Measurements from ENCODE around the gene FIS1.
"Not testable (repeated sequence)": the region's sequence is repeated elsewhere in the genome, so short reads cannot be mapped to it uniquely, and the experiment has no call there.

The FIS1 gene

DNA sequence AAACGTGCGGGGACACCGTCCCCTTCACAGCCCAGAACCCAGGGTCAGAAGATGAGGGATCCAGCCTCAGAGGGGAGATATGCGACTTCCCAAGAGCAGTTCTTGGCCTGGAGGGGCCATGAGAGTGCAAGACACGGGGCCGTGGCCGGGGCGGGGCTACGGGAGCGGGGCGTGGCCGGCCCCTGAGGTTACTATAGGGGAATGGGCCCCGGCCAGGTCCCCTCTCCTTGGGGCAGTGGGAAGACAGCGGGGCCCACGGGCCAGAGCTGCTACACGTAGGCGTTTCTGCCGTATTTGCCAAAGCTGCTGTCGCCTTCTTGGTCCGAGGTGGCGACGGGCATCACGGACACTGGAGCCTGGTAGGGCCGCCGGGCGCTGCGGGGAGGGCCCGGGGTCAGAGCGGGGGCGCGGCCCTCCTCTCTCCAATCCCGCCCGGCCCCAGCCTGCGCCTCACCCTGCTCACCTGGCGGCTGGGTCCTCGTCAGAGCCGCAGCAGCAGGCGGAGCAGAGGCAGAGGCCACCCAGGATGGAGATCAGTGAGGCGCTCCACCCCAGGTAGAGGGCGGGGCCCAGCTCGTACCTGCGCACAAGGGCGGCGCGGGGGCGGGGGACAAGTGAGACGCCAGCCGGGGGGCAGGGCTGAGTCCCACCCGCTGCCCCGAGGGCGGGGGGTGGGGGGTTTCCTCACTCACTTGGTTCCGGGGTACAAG lies 12.6 kb downstream of the FIS1 start:
- DNase-seq, result no peak

DNA sequence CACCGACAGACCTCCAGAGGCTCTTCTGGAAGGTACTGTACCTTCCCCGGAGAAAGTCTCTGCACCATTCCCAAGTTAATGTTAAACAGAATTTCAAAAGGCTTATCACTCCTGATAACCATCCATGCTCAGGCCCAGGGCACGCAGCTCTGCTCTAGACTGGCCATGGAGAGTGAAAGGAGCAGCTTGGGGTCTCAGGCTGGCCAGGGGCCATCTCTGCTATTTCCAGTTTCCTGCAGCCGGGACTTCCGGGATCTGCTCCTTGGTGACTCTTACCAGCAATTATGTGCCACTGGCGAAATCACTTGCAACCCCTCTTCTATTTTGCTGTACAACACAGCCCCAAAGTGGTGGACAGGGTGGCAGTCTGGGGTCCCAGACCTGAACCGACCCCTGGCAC lies 13.2 kb downstream of the FIS1 start:
- no peak for DNase-seq

DNA sequence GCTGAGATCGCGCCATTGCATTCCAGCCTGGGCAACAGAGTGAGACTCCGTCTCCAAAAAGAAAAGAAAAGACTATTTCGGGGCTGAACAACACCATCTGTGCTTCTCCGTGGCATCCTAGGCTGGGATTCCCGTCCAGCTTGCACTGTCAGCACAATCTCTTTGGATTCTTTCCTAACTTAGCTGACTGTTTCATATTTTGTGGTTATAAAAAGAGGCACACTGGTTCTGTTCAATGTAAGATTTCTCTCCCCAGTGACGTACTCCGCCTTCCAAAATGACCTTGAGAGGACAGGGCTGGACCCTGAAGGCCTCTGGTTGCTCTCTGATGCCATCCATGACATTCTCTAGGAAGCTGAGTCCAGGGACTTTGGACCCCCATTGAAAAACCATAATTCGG lies 18.2 kb downstream of the FIS1 start:
- no peak for DNase-seq

DNA sequence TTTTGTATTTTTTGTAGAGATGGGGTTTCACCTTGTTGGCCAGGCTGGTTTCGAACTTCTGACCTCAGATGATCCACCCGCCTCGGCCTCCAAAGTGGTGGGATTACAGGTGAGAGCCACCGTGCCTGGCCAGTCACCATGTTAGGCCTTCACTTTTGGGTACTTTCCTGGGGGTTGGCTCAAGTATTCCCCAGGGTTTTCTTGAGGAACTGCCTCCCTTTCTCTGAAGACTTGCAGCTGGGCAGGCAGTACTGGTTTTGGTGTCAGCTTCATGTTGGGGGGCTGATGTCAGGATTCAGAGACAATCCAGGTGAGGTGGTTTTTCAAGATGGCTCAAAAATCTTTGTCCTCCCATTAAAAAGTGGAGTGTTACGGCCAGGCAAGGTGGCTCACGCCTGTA lies 19.2 kb downstream of the FIS1 start:
- DNase-seq, result no peak

DNA sequence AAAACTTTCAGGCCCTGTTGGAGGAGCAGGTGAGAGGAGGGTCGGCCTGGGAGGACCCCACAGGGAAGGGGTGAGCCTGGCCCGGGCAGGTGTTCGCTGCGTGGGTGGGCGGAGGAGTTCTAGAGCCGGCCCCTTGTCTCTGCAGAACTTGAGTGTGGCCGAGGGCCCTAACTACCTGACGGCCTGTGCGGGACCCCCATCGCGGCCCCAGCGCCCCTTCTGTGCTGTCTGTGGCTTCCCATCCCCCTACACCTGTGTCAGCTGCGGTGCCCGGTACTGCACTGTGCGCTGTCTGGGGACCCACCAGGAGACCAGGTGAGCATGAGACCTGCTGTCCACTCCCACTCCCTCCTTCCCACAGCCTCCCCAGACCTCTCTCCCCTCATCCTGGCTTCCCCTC lies 21.4 kb downstream of the FIS1 start:
- no peak for DNase-seq

DNA sequence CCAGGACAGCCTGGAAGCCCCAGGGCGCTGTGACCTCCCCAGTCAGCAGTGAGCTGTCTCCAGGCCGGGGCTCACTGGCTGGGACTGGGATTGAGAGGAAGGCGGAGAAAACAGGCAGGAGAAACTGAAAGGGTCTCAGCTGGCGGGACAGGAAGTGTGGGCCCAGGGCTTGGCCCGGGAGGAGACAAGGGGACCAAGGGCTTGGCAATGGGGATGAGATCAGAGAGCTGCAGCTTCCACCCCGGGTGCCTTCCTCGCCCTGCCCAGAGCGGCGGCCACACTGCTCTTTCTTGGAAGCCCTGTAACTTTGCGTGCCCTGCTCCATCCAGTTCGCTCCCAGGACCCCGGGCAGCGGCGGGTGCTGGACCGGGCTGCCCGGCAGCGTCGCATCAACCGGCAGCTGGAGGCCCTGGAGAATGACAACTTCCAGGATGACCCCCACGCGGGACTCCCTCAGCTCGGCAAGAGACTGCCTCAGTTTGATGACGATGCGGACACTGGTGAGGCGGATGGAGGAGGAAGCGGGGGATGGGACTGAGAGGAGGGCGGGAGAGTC lies 22.5 kb downstream of the FIS1 start:
- DNase-seq, result no peak

DNA sequence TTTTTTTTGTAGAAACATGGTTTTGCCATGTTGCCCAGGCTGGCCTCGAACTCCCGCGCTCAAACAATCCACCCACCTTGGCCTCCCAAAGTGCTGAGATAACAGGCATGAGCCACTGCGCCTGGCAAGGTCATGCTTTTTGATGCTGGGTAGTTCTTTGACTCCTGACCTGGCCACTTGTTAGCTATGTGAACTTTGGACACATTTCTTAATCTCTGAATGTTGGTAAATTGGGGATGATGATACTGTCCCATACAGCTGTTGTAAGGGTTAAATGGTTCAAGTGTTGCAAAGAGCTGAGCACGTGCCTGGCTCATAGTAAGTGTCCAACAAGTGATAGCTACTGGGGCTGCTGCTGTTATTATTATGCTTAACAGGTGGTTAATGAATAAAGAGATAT lies 24.6 kb downstream of the FIS1 start:
- no peak for DNase-seq

DNA sequence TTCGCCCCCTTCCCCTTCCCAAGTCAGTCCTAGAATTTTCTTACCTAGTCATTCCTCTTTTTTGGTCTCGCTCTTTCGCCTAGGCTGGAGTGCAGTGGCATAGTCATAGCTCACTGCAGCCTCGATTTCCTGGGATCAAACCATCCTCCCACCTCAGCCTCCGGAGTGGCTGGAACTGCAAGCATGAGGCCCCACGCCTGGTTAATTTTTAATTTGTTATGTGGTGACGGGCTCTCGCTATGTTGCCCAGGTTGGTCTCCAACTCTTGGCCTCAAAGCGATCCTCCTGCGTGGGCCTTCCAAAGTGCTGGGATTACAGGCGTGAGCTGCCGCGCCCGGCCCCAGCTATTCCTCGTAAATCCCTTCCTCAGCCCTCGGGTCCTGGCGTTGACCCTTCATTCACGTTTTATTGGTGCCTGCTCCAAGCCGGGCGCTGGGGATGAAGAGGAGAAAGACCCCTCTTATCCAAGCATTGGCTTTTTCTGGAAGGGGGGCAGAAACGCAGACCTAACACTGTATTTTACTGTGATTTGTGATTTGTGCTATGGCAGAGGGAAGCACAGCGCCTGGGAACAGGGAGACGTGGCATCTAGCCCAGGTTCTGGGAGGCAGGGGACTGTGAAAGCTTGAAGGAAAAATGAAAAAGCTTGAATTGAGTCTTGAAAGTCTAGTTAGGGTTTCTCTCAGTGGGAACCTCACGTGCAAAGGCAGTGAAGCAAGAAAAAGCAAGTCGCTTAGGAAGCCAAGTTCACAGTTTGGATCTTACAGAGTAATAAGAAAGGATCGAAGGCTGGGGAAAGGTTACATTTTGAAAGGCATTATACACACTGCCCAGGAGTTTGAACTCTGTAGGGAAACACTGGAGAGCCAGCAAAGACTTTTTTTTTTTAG lies 26.4 kb downstream of the FIS1 start:
- DNase-seq, result no peak

DNA sequence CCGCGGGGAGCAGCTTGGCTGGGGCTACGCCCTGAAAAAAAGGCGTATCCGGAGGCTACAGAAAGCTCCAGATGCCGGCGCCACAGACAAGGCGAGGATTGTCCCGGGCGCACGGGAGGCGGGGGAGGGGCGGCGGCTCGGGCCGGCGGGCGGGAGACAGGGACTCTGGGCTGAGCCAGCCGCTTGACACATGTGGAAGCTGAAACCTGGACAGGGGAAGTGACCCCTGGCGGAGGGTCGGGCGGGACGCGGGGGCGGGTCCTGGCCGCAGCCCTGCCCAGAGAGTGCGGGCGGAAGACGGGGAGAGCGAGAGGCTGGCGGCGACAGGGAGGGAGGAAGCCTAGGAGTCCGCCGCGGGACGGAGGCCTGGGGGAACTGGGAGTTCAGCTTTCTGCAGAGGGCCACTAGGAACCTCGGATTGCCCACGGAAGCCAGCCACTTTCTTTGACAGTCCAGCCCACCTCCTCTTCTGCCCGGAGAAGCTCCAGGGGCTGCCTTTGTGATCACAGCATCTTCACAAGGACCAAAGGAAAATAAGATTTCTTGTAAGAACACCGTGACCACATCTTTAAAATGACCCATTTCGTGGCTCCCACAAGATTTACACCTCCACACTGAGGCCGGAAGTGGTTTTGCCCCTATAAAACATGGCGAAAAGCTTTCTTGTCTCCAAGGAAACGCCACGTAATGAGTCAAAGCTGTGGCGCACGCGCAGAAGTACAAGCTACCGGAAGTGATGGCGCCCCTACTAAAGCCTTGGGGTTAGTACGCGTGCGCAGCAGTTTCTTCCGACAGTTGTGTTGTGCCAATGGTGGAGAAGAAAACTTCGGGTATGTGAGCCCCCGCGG lies 27.3 kb downstream of the FIS1 start, which contains the start of the genes PLOD3 and ZNHIT1:
PLOD3 (minus strand) TSS at position 194 of the 848 bp plus-strand sequence. CDS start 307 bp downstream, outside the sequence.
ZNHIT1 (plus strand) TSS at position 778 of the 848 bp plus-strand sequence; CDS start at position 809, 31 bp downstream.
- DNase-seq, result peak; percentile 93

DNA sequence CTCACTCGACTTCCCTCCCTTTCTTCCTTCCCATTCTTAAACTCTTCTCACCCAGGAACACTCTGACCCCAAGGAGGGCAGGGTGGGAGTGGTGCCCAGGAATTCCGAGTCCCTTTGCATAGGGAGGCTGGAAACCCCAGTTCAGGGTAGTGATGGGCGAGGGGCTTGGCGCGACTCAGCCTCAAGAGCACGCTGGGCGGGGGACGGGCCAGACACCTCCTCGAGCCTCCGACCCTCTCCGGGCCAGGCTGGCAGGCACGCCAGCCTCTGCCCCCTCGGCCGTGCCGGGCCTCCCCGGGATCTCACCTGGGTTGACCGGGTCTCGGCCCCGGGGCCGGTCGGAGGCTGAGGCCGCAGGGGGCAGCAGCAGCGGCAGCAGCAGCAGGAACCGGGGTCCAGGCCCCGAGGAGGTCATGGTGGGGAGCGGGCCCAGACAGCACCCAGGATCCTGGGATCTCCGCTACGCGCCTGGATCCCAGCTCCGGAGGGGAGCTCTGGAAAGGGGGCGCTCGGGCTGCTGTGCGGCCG lies 28.0 kb downstream of the FIS1 start:
- DNase-seq, result no peak

DNA sequence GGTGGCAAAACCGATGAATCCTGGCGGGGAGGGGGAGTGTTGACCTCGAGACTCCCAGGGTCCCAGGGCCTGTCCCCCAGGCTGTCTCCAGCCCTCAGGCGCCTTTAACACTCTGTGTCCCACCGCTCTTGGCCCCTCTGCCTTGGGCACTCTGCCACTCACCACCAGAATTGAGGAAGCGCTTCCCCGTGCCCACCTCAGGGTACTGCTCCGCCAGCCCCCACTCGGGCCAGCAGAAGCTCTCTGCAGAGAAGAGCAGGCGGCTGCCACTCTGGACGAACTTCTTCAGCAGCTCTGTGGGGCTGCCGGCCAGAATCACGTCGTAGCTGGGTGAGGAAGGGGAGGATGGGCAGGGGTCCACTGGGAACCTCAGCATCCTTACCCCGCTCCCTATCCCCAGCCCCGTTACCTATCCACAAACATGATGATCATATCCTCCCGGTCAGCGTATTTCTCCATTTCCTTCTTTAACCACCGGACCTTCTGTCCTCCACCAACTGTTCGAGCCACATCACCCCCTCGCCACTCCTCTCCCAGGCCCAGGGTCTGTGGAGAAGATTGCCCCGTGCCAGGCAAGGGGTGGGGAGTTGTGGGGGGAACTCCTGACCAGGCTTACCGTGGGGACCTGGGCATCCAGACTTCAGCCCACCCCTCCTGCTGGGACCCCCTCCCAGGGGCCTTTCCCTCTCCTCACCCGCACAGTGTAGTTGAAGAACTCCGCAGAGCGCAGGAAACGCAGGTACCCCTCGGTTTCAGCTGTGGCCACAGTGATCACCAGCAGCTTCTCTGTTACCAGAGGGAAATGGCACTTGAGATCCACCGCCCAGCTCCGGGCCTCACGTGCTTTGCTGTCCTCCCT lies 28.7 kb downstream of the FIS1 start:
- DNase-seq, result no peak

DNA sequence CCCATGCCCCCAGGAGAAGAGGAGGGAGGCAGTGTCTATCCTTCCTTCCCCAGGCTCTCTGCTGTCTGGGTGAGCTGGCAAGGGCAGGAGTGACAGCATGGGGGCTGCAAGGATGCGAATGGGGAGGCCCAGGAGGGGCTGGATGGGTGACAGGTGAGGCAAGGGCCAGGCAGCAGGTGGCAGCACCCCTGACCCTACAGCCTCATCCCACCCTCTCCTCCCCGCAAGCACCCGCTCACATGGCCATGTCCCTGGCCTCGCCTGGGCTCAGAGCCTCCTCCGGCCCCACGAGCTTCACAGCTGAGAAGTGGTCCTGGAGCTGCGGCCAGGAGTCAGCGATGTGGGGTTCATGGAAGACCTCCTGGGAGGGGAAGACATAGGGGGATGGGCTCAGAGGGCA lies 32.9 kb downstream of the FIS1 start:
- DNase-seq, result no peak

DNA sequence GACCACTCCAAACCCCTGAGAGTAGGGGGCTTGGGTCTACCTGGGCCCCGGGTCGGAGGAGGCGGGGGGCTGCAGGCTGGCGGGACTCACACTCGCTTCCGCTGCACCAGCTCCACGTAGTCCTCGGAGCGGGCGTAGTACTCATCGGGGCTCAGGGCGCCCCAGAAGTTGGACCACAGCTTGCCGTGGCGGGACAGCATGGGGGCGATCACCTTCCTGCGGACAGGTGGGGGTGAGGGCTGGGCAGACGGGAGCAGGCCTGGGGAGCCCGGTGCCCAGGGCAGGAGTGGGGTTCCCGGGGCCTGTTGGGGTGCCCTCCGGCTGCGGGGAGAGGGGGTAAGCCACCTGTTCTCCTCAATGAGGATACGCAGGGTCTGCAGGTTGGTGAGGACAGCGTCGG lies 33.4 kb downstream of the FIS1 start:
- no peak for DNase-seq

DNA sequence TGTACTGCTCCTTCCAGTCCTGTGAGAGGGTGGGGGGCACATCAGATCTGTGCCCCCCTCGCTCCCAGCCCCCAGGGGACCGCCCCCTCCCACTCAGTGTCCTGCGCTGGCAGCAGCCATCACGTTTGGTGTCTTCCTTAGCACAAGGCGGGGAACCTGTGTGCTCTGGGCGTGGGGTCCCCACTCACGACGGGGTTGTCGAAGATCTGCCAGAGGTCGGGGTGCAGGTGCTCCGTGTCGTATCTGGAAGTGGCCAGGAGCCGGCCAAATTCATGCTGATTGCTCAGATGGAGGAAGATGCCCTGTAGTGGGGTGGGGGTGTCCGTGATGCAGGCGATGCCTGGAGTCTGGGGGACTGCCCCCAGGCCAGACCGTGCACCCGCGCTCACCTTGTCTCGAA lies 34.7 kb downstream of the FIS1 start:
- no peak for DNase-seq

DNA sequence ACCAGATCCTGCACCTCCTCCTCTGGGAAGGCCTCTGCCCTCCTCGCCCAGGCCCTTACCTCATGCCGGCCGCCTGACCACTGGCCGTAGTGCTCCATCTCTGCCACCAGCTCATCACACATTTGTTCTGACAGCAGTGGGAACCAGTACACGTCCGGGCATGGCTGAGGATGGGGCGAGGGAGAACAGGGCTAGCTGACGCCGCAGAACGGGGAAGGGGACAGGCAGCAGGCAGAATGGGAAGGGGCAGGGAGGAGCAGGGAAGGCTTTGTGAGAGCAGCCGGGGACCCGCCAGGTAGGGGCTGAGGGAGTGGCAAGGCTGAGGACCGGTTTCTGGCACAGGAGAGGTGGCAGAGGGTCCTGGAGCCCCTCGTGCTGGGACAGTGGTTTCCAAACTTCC lies 36.1 kb downstream of the FIS1 start:
- DNase-seq, result no peak

DNA sequence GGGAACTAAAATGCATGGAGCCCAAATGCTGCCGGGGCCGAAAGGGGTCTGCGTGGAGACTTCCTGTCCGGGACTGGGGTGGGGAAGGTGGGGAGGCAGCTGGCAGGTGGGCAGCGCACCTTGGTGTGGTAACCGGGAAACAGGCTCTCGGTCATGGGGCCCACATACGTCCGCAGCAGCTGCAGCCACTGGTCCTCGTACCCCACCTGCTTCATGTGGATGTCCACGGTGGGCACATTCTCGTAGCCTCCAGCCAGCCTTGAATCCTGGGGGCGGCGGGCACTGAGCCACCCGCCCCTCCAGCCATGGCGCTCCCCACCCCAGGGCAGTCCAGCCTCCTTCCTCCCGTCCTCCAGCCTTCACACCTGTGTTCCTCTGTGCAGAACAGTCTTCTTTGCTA lies 37.4 kb downstream of the FIS1 start:
- no peak for DNase-seq

DNA sequence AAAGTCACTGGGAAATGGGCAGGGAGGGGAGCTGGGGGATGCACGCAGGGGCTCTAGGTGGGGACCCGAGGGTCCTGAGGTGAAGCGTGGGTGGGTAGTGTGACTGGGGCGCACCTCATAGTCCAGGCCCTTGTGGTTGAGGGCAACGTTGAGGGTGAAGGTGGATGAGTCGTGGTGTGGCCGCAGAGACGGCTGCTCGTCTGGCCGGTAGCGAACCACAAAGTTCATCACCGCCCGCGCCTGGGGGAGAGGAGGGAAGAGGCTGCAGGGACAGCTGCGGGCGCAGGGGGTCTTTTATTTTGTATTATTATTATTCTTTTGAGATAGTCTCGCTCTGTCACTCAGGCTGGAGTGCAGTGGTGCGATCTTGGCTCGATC lies 38.2 kb downstream of the FIS1 start:
- DNase-seq, result no peak

DNA sequence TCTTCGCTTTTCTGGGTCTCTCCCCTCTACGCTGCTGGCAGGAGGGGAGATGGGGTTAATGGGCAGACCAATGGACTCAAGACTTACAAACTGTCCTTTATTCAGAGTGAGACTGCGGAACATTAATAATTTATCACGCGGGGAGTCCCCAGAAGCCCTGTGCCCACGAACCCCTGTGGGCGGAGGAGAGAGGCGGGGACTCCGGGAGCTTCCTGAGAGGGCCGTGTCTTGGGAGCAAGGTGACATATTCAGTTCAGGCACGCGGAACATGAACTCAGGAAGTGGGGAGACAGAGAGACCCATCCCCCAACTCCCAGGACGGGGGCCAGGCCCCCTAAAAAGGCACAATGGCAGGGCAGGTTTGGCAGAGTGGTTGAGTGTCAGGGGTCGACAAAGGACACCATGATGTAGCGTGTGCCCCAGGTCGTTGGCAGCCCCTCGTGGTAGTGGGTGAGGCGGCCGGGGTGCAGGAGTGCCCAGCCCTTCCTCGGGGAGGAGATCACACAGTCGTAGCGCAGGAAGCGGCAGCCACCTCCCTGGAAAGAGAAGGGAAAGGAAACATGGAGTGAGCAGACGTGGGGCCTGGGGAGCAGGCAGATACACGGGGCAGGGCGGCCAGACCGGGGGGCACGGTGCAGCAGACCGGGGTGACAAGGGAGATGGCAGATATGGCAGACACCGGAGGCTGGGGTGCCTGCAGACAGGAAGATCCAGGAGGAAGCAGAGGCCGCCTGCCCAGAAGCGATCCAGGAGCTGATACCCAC lies 38.8 kb downstream of the FIS1 start:
- no peak for DNase-seq

DNA sequence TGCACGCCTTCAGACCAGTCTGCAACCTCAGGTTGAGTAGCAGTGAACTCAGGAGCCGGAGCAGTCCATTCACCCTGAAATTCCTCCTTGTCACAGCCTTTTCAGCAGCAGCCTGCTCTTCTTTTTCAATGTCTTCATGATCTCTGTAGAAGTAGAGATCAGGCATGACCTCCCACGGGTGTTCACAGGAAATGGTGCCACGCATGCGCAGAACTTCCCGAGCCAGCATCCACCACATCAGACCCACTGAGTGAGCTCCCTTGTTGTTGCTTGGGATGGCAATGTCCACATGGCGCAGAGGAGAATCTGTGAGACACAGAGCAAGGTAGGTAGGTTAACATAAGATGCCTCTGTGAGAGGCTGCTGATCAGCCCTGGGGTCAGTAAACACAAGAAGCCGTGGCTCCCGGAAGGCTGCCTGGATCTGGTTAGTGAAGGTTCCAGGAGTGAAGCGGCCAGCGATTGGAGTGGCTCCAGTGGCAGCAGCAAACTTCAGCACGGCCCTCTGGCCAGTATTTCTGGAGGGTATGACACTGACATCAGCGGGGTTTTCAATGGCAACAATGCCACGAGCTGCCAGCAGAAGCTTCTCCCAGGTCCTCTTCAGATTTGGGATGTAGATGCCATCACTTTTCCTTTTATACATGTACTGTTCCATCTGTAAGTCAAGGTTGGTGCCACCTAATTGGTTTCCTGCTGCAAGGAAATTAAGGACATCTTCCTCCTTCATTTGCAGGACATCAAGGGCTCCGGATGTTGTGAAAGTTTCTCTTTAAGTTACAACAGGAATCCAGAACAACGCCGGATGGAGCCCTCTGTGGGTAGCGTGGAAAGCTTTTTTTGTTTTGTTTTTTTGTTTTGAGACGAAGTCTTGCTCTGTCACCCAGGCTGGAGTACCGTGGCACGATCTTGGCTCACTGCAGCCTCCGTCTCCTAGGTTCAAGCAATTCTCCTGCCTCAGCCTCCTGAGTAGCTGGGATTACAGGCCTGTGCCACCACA lies 40.8 kb downstream of the FIS1 start:
- not testable (repeated sequence) for DNase-seq

DNA sequence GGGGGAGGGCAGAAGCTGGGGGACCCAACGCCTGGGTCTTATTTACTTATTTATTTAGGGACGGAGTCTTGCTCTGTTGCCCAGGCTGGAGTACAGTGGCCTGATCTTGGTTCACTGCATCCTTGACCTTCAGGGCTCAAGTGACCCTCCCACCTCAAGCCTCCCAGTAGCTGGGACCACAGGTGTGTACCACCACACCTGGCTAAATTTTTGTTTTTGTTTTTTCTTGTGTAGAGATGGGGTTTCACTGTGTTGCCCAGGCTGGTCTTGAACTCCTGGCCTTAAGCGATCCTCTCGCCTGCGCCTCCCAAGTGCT lies 42.3 kb downstream of the FIS1 start:
- no peak for DNase-seq

Measured in activated CD4-positive, alpha-beta T cell treated with anti-CD3 and anti-CD28 coated beads for 1 hour (primary cell).